SK-N-SH (cell line): ENCODE results near the gene JOSD2. TPM values are rescaled to one million over a fixed set of nuclear protein-coding genes. Genes with fewer than 3 reads are reported as not detected.

Source experiments
- CTCF ChIA-PET: fragments of 300-600, 350-600 bp; formaldehyde crosslinking; extraction: SDS; loops from one replicate; lab custom pipeline; 2021; lab: Yijun Ruan, JAX
- POLR2A ChIA-PET: fragments of 350-600 bp; sonication (Branson Sonifier 250); formaldehyde crosslinking; extraction: SDS; loops from one replicate; lab custom pipeline; 2020; ENCODE audit warnings: antibody characterized with exemption, inconsistent platforms; lab: Yijun Ruan, JAX
- DNase-seq: peaks from one replicate; pipeline ENCODE4 v3.0.0; 2012
- H2AFZ ChIP-seq: fragments of 200-600 bp; sonication (generic); 2 replicates; pipeline ENCODE4 v1.8.1; 2016; ENCODE audit warnings: antibody characterized with exemption, mild to moderate bottlenecking, low read depth
- H3F3A ChIP-seq: fragments of 200-600 bp; sonication (generic); replicated peaks from 2 replicates; pipeline ENCODE3; 2016; ENCODE audit warnings: antibody characterized with exemption, mild to moderate bottlenecking; ENCODE audit not compliant: insufficient read depth
- H3K27ac ChIP-seq, 2 experiments: fragments of 200-500 bp in 1 of 2; fragments of 200-600 bp in 1 of 2; sonication (Bioruptor generic) in 1 of 2; sonication (generic), shearing (Covaris generic) in 1 of 2; 2 replicates each; pipeline versions ENCODE4 v1.5.1 to v1.6.1; 2014 to 2016; ENCODE audit warnings: low read depth in 2 of 2, inconsistent platforms in 1 of 2, low read length in 1 of 2, mild to moderate bottlenecking in 1 of 2, mixed read lengths in 1 of 2
- H3K27me3 ChIP-seq: fragments of 200-600 bp; sonication (generic), shearing (Covaris generic); 2 replicates; pipeline ENCODE4 v1.6.1; 2016; ENCODE audit warnings: mixed run types; ENCODE audit not compliant: insufficient read depth
- H3K36me3 ChIP-seq, 2 experiments: fragments of 200-500 bp in 1 of 2; fragments of 200-600 bp in 1 of 2; sonication (Bioruptor generic) in 1 of 2; sonication (generic) in 1 of 2; replicated peaks in 1 of 2; 2 replicates each; pipeline versions ENCODE3 to v1.5.1; 2014 to 2016; ENCODE audit warnings: low read length in 1 of 2, mild to moderate bottlenecking in 1 of 2; ENCODE audit not compliant: insufficient read depth in 2 of 2, control insufficient read depth in 1 of 2
- H3K4me1 ChIP-seq, 2 experiments: fragments of 200-500 bp in 1 of 2; fragments of 200-600 bp in 1 of 2; sonication (Bioruptor generic) in 1 of 2; sonication (generic), shearing (Covaris generic) in 1 of 2; 2 replicates each; pipeline versions ENCODE4 v1.5.1 to v1.6.1; 2014 to 2016; ENCODE audit warnings: low read depth in 1 of 2, low read length in 1 of 2, mixed run types in 1 of 2; ENCODE audit not compliant: insufficient read depth in 2 of 2, control insufficient read depth in 1 of 2
- H3K4me2 ChIP-seq: fragments of 200-600 bp; sonication (generic), shearing (Covaris generic); 2 replicates; pipeline ENCODE4 v1.6.1; 2017; ENCODE audit warnings: mixed run types
- H3K4me3 ChIP-seq, 2 experiments: fragments of 200-500 bp in 1 of 2; fragments of 200-600 bp in 1 of 2; sonication (Bioruptor generic) in 1 of 2; sonication (generic), shearing (Covaris generic) in 1 of 2; 2 replicates each; pipeline versions ENCODE4 v1.5.1 to v1.8.1; 2014 to 2016; ENCODE audit warnings: low read depth in 2 of 2, inconsistent platforms in 1 of 2, low read length in 1 of 2, mild to moderate bottlenecking in 1 of 2, mixed read lengths in 1 of 2, moderate library complexity in 1 of 2
- H3K79me2 ChIP-seq: fragments of 200-600 bp; sonication (generic); 2 replicates; pipeline ENCODE4 v1.8.1; 2017; ENCODE audit warnings: mild to moderate bottlenecking; ENCODE audit not compliant: insufficient read depth
- H3K9ac ChIP-seq: fragments of 200-600 bp; sonication (generic); 2 replicates; pipeline ENCODE4 v1.6.1; 2017; ENCODE audit warnings: mixed run types
- H3K9me2 ChIP-seq: fragments of 200-600 bp; sonication (generic); 2 replicates; pipeline ENCODE4 v1.6.1; 2017; ENCODE audit warnings: mixed run types
- H3K9me3 ChIP-seq: fragments of 200-600 bp; sonication (generic); 2 replicates; pipeline ENCODE4 v1.6.1; 2017; ENCODE audit warnings: mixed run types, mild to moderate bottlenecking, moderate library complexity
- H4K20me1 ChIP-seq: fragments of 200-600 bp; sonication (generic); 2 replicates; pipeline ENCODE4 v1.6.1; 2017; ENCODE audit warnings: mild to moderate bottlenecking, mixed run types; ENCODE audit not compliant: insufficient read depth
- EP300 ChIP-seq, 2 experiments: IDR thresholded peaks; 2 replicates each; pipeline versions ENCODE4 v1.4.0 to v1.6.1; 2012; ENCODE audit warnings: borderline replicate concordance in 1 of 2, low read depth in 1 of 2, low read length in 1 of 2
- EZH2phosphoT487 ChIP-seq: fragments of 200-600 bp; sonication (generic); IDR thresholded peaks from 2 replicates; pipeline ENCODE4 v1.6.1; 2017; ENCODE audit warnings: low read depth, mixed run types, mild to moderate bottlenecking, antibody characterized with exemption, moderate library complexity, borderline replicate concordance
- FOXJ3 ChIP-seq: sonication (generic); formaldehyde crosslinking; IDR thresholded peaks from 2 replicates; pipeline ENCODE4 v1.5.1; 2020; ENCODE audit warnings: mild to moderate bottlenecking, missing genetic modification reagents
- FOXM1 ChIP-seq: IDR thresholded peaks from 2 replicates; pipeline ENCODE4 v1.4.0; 2012; ENCODE audit warnings: low read depth, mild to moderate bottlenecking
- GATA2 ChIP-seq: sonication (generic); formaldehyde crosslinking; IDR thresholded peaks from 2 replicates; pipeline ENCODE4 v1.5.0; 2020; ENCODE audit warnings: mild to moderate bottlenecking, missing genetic modification reagents
- JUND ChIP-seq: IDR thresholded peaks from 2 replicates; pipeline ENCODE4 v1.4.0; 2012
- MXI1 ChIP-seq: IDR thresholded peaks from 2 replicates; pipeline ENCODE4 v1.6.1; 2012; ENCODE audit warnings: mild to moderate bottlenecking, low read depth, low read length, improper control_type of control experiment
- NFIC ChIP-seq: IDR thresholded peaks from 2 replicates; pipeline ENCODE4 v1.4.0; 2012; ENCODE audit warnings: borderline replicate concordance
- NRF1 ChIP-seq: IDR thresholded peaks from 2 replicates; pipeline ENCODE4 v1.6.1; 2012; ENCODE audit warnings: low read depth, mild to moderate bottlenecking, low read length
- POLR2AphosphoS5 ChIP-seq: IDR thresholded peaks from 2 replicates; pipeline ENCODE4 v1.6.1; 2012; ENCODE audit warnings: low read depth, low read length
- RAD21 ChIP-seq: IDR thresholded peaks from 2 replicates; pipeline ENCODE4 v1.6.1; 2012; ENCODE audit warnings: mild to moderate bottlenecking, low read length
- RCOR1 ChIP-seq: fragments of 150-350 bp; IDR thresholded peaks from 2 replicates; pipeline ENCODE4 v1.6.1; 2017; ENCODE audit warnings: antibody characterized with exemption, low read length
- SIN3A ChIP-seq: IDR thresholded peaks from 2 replicates; pipeline ENCODE4 v1.6.1; 2012; ENCODE audit warnings: low read depth, mild to moderate bottlenecking, low read length, moderate library complexity, borderline replicate concordance
- TAF1 ChIP-seq: IDR thresholded peaks from 2 replicates; pipeline ENCODE4 v1.6.1; 2012; ENCODE audit warnings: low read depth, mild to moderate bottlenecking, low read length, moderate library complexity, borderline replicate concordance
- TEAD4 ChIP-seq: IDR thresholded peaks from 2 replicates; pipeline ENCODE4 v1.4.0; 2012; ENCODE audit warnings: mild to moderate bottlenecking, borderline replicate concordance; ENCODE audit not compliant: insufficient read depth
- USF1 ChIP-seq: IDR thresholded peaks from 2 replicates; pipeline ENCODE4 v1.4.0; 2012; ENCODE audit warnings: low read depth, borderline replicate concordance
- USF2 ChIP-seq: fragments of 150-350 bp; IDR thresholded peaks from 2 replicates; pipeline ENCODE4 v1.6.1; 2017; ENCODE audit warnings: antibody characterized with exemption, low read length, low read depth, borderline replicate concordance
- YY1 ChIP-seq: IDR thresholded peaks from 2 replicates; pipeline ENCODE4 v1.4.0; 2012; ENCODE audit warnings: low read depth, mild to moderate bottlenecking
- WGBS: methylation state at CpG from one replicate; pipeline ENCODE4 v1.1.6; 2017; ENCODE audit warnings: low lambda C conversion rate; 5-methylcytosine and 5-hydroxymethylcytosine counted together
- polyA plus RNA-seq, 3 experiments: library from polyadenylated mRNA; depleted of rRNA; stranded (reverse); fragments of >200 nt; gene quantifications; 2 replicates each; pipeline ENCODE4 v1.2.3, GENCODE V29; 2012

Gene JOSD2
- polyA plus RNA-seq, 1 of the 3 experiments (the other 2 are of a cell fraction): 81.2 TPM

DNA sequence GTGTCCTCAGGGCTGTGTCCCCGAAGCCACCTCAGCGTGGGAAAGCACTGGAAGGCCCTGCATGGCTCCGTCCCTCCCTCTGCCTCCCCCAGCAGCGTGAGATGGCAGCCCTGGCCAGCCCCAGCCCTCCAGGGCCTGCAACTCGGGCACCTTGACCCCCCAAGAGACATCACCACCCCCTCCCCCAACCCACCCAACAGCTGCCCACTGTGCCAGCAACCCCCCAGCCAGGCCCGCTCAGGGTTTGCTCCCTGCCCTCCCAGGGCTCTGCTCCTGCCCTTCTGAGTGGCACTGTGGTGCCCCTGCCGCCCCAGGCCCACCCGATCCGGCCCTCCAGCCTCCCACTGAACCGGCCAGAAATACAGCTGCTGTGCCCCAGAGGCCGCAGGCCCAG, 4.2 kb upstream of the JOSD2 start:
- no peaks in the 10 kb centered on the region for H3F3A ChIP-seq
- 80% methylated on average over 5 of the region's 11 CpGs for WGBS
- ChIA-PET POLR2A (no interaction called here), CTCF (interaction anchor here (1.0 to 2.7 kb wide), 5 partner anchors 23 to 93 kb away, joined by 3 to 14 read pairs (median 4); no protein-coding TSS in a partner anchor)
- H3K4me1 ChIP-seq: peaks cover 0 to 38% of the 10 kb centered on the region in 2 experiments; a peak in 1 of 4 replicates
- no peak overlapping the region for H2AFZ ChIP-seq
- no peaks in the 10 kb centered on the region for H3K9me3 ChIP-seq
- H3K9ac ChIP-seq: no peak overlapping the region
- H3K79me2 ChIP-seq: peaks cover 7% of the 10 kb centered on the region; the same call in 1 of the 2 replicates
- H3K4me2 ChIP-seq: no peak overlapping the region
- TF ChIP-seq FOXJ3 (CRISPR knock-in tag) (no peak), JUND (no peak), YY1 (no peak), EZH2phosphoT487 (no peak), MXI1 (no peak), RCOR1 (no peak), RAD21 (no peak), SIN3A (no peak), FOXM1 (no peak), EP300 (IDR thresholded peaks at IDR 0.05; ENCODE audit: borderline replicate concordance in 1 of 2, low read depth in 1 of 2, low read length in 1 of 2) (no peak), NRF1 (no peak), TAF1 (no peak), GATA2 (CRISPR knock-in tag) (no peak), POLR2AphosphoS5 (no peak), USF1 (no peak), TEAD4 (no peak), USF2 (no peak), NFIC (no peak)
- no peaks in the 10 kb centered on the region for H3K36me3 ChIP-seq
- peak overlapping the region in 1 of 2 experiments; percentile 98; a peak in 2 of 4 replicates for H3K27ac ChIP-seq
- H4K20me1 ChIP-seq: no peaks in the 10 kb centered on the region
- H3K4me3 ChIP-seq: no peak overlapping the region
- H3K27me3 ChIP-seq: no peaks in the 10 kb centered on the region
- H3K9me2 ChIP-seq: no peaks in the 10 kb centered on the region
- DNase-seq: no peak
